ENCODE measurements around the gene CERK. TPM values are rescaled to one million over a fixed set of nuclear protein-coding genes. Genes with fewer than 3 reads are reported as not detected.

The CERK gene
- total RNA-seq, 3 donors from 2014 or later, result 40.3 to 51.7 (median 50.0) TPM

DNA sequence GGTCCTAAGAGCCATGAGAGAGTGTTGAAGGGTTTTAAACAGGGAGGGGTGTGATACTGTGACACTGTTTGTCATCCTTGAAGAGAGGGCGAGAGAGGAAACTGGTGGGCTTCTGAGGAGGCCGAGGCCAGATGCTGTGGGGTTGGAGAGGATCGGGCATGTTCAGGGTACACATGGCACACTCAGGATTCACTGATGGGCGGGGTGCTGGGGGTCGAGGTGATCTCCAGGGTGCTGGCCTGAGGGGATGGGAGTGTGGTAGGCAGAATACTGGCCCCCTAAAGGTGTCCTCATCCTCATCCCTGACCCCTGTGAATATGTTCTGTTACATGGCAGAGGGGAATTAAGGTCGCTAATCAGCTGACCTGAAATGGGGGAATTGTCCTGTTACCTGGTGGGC lies 31.7 kb upstream of the CERK start:
- peaks cover 15% of the 10 kb centered on the region for H3K4me1 ChIP-seq (ENCODE audit: low read depth)
- peak in 1 of 3 donors; percentile 47 for DNase-seq
- H3K4me3 ChIP-seq, result no peak overlapping the region
- intact Hi-C loops (cut with DNase I, micrococcal nuclease), result no loop called here
- no peak for TF ChIP-seq CTCF (IDR thresholded peaks at IDR 0.05)
- no peaks in the 10 kb centered on the region for H3K36me3 ChIP-seq (ENCODE audit: low read depth)
- no peak for ATAC-seq
- no peaks in the 10 kb centered on the region for H3K9me3 ChIP-seq

- DNase-seq, result peak; percentile 14 to 66 (median 35)
- intact Hi-C loops (cut with DNase I, micrococcal nuclease), result no loop called here
- no peaks in the 10 kb centered on the region for H3K9me3 ChIP-seq
- peak; percentile 14 for ATAC-seq
- H3K4me3 ChIP-seq, result no peak overlapping the region
- TF ChIP-seq CTCF (IDR thresholded peaks at IDR 0.05), result no peak
- H3K4me1 ChIP-seq (ENCODE audit: low read depth), result peaks cover 15% of the 10 kb centered on the region
- no peaks in the 10 kb centered on the region for H3K36me3 ChIP-seq (ENCODE audit: low read depth)
Observed at GRCh38 chr22:46769191-46769675, 31.2 kb upstream of the CERK start.

GRCh38 chr22:46767249-46767985 lies 29.4 kb upstream of the CERK start:
- H3K36me3 ChIP-seq (ENCODE audit: low read depth), result no peaks in the 10 kb centered on the region
- H3K4me3 ChIP-seq, result no peak overlapping the region
- peak in 1 of 3 donors; percentile 24 for DNase-seq
- intact Hi-C loops (cut with DNase I, micrococcal nuclease), result no loop called here
- no peak for ATAC-seq
- H3K4me1 ChIP-seq (ENCODE audit: low read depth), result peaks cover 18% of the 10 kb centered on the region
- no peaks in the 10 kb centered on the region for H3K9me3 ChIP-seq
- no peak for TF ChIP-seq CTCF (IDR thresholded peaks at IDR 0.05)

- intact Hi-C loops (cut with DNase I, micrococcal nuclease), result no loop called here
Observed at GRCh38 chr22:46766611-46767010, 28.6 kb upstream of the CERK start.

GRCh38 chr22:46764779-46765485 lies 26.9 kb upstream of the CERK start:
- ATAC-seq, result peak; percentile 26

More at GRCh38 chr22:46766611-46767010, 28.6 kb upstream of the CERK start:
- TF ChIP-seq CTCF (IDR thresholded peaks at IDR 0.05), result no peak
- peak in 1 of 3 donors; percentile 22 for DNase-seq
- peaks cover 18% of the 10 kb centered on the region for H3K4me1 ChIP-seq (ENCODE audit: low read depth)
- ATAC-seq, result no peak
- H3K9me3 ChIP-seq, result no peaks in the 10 kb centered on the region
- H3K4me3 ChIP-seq, result no peak overlapping the region
- H3K36me3 ChIP-seq (ENCODE audit: low read depth), result no peaks in the 10 kb centered on the region

More at GRCh38 chr22:46764779-46765485, 26.9 kb upstream of the CERK start:
- DNase-seq, result peak in 2 of 3 donors; percentile 34 to 36
- Histone ChIP-seq H3K4me3 (no peak overlapping the region), H3K9me3 (no peaks in the 10 kb centered on the region), H3K36me3 (ENCODE audit: low read depth) (no peaks in the 10 kb centered on the region), H3K4me1 (ENCODE audit: low read depth) (peaks cover 21% of the 10 kb centered on the region)
- TF ChIP-seq CTCF (IDR thresholded peaks at IDR 0.05), result no peak
- intact Hi-C loops (cut with DNase I, micrococcal nuclease), result no loop called here

All from mucosa of descending colon (tissue), 3 donors.